Pons (tissue), 1 donor: ENCODE results near the gene OR52H1.
"Not testable (repeated sequence)": the region's sequence is repeated elsewhere in the genome, so short reads cannot be mapped to it uniquely, and the experiment has no call there.

Source experiments
- DNase-seq: peaks from one replicate; pipeline ENCODE4 v3.0.0-alpha.2; 2016; ENCODE audit warnings: low spot score

The OR52H1 gene

DNA sequence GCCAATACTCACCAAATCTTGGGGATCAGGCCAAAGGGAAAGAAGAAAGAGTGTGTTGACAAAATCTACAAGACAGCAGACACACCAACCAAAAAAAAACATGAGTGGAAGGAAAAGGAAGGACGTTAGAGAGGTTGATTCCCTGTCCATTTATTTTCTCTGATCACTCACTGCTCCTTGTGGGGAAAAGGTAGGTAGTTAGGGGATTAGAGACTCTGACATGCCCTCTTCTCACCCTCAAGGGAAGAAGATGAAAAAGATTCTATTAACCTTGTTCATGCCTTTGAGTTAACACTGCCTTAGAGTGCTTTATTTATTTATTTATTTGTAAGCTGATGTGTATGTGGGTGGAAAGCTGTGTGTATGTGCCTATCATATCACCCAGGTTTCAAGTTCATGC lies at the start of gene OR52H1:
Gene OR52H1, minus strand, starts transcription at position 101 of the 400 bp plus-strand sequence. CDS start 3,035 bp downstream, outside the sequence.
- DNase-seq = no peak

GRCh38 chr11:5597953-5598352 lies 49.6 kb upstream of the OR52H1 start:
- DNase-seq = no peak

DNA sequence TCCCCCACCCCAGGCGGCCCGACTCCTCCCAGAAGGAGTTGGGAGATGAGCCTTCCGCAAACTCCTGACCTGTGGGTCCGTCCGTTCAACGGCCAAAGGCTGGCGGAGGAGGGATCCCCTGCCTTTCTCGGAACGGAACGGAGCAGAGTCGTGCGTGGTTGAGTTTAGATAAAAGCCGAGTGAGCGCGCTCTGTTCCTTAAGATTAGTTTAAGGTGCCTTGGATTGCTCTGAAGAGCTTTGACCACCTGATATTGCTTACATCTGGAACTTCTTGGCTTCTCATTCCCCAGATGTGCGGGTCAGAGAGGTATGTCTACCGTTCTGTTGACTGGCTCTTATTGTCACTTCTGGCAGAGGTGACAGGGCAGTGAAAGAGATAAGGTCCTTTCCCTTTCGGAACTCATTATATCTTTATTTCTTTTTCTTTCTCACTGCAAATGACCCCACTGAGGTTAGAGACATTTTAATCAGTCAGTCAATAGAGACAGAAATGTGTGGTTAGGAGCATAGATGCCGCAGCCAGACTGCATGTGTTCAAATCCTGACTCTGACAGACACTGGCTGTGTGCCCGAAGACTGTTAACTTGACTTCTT lies 48.4 kb upstream of the OR52H1 start, which contains the start of gene TRIM6:
Gene TRIM6, plus strand, starts transcription at position 31 of the 595 bp plus-strand sequence. Its CDS starts 261 bp downstream, at position 292.
- DNase-seq = no peak

GRCh38 chr11:5593146-5593545 lies 44.8 kb upstream of the OR52H1 start:
- DNase-seq = no peak

- no peak for DNase-seq
Measured at GRCh38 chr11:5592615-5593014, 44.3 kb upstream of the OR52H1 start.

GRCh38 chr11:5591613-5592012 lies 43.3 kb upstream of the OR52H1 start:
- DNase-seq = no peak

DNA sequence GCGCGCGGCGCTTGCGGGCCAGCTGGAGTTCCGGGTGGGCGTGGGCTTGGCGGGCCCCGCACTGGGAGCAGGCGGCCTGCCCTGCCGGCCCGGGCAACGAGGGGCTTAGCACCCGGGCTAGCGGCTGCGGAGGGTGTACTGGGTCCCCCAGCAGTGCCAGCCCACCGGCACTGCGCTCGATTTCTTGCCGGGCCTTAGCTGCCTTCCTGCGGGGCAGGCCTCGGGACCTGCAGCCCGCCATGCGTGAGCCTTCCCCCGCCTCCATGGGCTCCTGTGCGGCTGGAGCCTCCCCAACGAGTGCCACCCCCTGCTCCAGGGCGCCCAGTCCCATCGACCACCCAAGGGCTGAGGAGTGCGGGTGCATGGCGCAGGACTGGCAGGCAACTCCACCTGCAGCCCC lies 41.6 kb upstream of the OR52H1 start:
- DNase-seq = not testable (repeated sequence)

- DNase-seq = not testable (repeated sequence)
Measured at GRCh38 chr11:5584458-5584857, 36.1 kb upstream of the OR52H1 start.

DNA sequence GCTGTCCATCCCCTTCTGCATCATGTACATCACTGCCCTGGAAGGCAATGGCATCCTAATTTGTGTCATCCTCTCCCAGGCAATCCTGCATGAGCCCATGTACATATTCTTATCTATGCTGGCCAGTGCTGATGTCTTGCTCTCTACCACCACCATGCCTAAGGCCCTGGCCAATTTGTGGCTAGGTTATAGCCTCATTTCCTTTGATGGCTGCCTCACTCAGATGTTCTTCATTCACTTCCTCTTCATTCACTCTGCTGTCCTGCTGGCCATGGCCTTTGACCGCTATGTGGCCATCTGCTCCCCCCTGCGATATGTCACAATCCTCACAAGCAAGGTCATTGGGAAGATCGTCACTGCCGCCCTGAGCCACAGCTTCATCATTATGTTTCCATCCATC lies 32.7 kb upstream of the OR52H1 start:
- DNase-seq = no peak

DNA sequence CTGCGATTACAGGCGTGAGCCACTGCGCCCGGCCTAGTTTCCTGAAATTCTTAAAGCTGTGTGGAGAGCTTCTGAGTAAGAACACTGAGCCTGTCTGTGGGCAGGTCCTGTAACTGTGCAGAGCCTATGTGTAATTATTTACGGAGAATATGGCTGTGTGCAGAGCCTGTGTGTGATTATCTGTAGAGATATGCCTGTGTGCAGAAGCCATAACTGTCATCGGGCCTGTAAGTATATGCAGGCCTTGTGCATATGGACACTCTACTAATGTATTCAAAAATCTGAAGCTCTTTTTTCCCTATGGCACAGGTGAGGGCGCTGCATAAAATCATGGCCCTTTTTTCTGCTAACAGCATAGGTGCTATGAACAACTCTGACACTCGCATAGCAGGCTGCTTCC lies 32.2 kb upstream of the OR52H1 start, which contains the start of gene OR52B6:
Gene OR52B6, plus strand, starts transcription at position 301 of the 400 bp plus-strand sequence. Its CDS starts 0 bp downstream, at position 301.
- DNase-seq = no peak

- DNase-seq = no peak
Measured at GRCh38 chr11:5577101-5577500, 28.8 kb upstream of the OR52H1 start.

GRCh38 chr11:5575152-5575551 lies 26.8 kb upstream of the OR52H1 start:
- no peak for DNase-seq

DNA sequence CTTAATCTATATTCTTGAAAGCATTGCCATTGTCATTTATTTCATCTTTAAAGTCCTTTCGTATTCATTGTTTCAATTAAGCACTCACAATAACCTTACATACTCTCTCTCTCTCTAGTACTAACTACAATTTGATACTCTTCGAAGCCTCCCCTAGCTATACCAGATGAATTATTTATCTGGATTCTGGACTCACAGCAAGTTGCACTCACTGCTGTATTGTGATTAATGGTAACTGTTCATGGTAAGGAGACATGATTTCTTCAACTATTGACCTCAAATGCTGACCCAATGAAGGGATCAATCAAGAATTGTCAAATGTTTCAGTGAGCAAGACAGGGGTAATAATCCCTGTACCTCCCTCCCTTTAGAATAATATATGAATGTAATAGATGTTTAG lies 26.3 kb upstream of the OR52H1 start:
- no peak for DNase-seq

DNA sequence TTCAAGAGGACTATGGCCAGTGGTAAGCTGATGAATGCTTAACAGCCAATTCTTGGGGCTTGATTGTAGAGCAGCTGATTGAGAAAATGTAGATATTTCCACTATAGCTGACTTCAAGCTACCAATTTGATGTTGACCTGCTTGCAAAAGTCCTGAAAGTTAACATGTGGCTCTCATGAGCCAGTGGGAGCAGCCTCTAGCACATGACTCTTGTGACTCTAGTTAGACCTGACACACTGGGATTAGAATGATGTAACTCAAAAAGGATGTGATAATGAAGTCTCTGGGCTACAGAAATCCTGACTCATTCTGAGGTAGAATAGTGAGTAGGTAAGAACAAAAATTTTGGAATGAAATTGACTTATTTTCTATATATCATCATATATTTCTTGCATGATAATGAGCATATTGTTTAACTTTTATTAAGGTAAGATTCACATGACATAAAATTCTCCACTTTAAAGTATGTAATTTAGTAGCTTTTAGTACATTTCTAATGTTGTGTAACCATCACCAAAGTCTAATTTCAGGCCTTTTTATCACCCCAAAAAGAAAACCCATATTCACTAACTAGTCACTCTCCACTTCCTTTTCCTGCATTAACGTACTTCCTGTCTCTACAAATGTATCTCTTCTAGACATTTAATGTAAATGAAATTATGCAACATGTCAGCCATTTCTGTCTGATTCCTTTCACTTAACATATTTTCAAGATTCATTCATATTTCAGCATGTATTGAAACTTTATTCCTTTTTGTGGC lies 16.1 kb upstream of the OR52H1 start:
- no peak for DNase-seq

- no peak for DNase-seq
Measured at GRCh38 chr11:5557751-5558150, 9.4 kb upstream of the OR52H1 start.

- no peak for DNase-seq
Measured at GRCh38 chr11:5556596-5557188, 8.4 kb upstream of the OR52H1 start.

- no peak for DNase-seq
Measured at GRCh38 chr11:5553343-5553742, 5.0 kb upstream of the OR52H1 start.

DNA sequence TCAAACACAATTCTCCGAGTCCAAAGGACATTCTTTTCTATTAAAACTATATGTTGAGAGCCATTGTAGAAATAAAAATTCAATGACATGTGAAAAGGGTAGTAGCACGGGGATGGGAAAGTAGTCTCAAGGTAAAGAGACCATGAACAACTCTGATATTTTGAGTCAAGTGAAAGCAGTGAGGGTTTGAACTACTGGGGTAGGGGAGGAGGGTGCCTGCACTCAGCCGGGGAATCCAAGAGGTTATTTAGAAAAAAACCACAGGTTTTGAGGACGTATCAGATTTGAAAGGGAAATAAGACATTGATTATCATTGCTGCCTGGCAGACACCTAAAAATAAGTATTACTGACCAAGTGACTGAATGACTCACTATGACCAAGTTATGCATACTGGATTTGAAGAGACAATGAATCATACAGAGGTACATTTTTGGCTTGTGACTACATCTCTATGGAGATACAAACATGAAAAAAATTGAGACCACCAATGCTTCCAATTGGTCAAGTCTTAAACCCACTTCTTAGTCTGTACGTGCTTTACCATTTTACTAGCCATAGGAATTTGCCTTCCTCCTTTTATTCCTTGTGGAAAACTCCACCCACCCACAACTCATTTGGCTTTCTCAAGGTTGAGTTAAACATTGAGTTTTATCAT lies 2.2 kb upstream of the OR52H1 start:
- no peak for DNase-seq

GRCh38 chr11:5547982-5548381 lies 358 bp downstream of the OR52H1 start:
- no peak for DNase-seq

- DNase-seq = no peak
Measured at GRCh38 chr11:5546457-5546856, 1.9 kb downstream of the OR52H1 start.

GRCh38 chr11:5541427-5541826 lies 6.9 kb downstream of the OR52H1 start:
- no peak for DNase-seq

DNA sequence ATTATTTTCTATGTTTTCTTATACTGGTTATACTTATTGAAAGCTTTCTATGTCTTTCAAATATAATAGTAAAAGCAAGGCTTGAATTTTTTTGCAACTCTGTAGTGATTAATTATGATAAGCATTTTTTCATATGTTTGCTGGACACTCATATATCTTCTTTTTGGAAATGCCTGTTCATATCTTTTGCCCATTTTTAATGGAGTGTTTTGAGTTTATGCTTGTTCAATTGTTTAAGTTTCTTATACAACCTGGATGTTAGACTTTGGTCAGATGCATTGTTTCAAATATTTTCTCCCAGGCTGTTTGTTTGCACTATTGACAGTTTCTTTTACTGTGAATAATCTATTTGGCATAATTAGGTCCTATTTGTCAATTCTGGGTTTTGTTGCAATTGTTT lies 11.9 kb downstream of the OR52H1 start:
- no peak for DNase-seq

DNA sequence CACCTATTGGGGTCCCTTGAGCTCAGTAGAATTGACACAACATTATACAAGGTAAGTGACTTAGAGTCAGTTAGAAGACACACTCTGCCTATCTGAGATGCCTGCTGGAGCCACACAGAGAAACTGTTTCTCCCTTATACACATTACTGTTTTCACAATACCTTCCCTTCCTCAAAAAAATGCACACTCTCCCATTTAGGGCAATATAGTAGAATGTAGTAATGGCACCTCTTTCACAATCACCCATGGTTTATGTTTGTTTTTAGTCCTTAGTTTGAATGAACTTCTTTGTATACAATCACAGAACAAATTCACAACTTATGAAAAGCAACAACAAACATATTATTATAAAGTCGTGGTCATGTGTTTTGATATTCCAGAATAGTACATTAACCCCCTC lies 14.3 kb downstream of the OR52H1 start:
- DNase-seq = no peak
